ENCODE measurements around the gene IBTK.
"Not testable (repeated sequence)": the region's sequence is repeated elsewhere in the genome, so short reads cannot be mapped to it uniquely, and the experiment has no call there.

- TF ChIP-seq CTCF (IDR thresholded peaks at IDR 0.05); NFE2L1 (CRISPR knock-in tag; IDR thresholded peaks at IDR 0.05): not testable (repeated sequence)
Measured at GRCh38 chr6:82281550-82281949, 34.0 kb upstream of the IBTK start.

All from WTC11 (cell line).